Neural cell (in vitro differentiated cells): ENCODE results near the gene RPS3.

Experiments used
- CTCF ChIP-seq: fragments of 450-650 bp; IDR thresholded peaks from 2 replicates; pipeline ENCODE4 v1.5.1; 2014; ENCODE audit warnings: antibody characterized with exemption, mild to moderate bottlenecking, moderate library complexity; ENCODE audit not compliant: poor library complexity, severe bottlenecking
- EZH2 ChIP-seq: fragments of 200-600, 300-800 bp; shearing (Covaris generic), sonication (generic); IDR thresholded peaks from 2 replicates; pipeline ENCODE4 v1.6.1; 2014; ENCODE audit warnings: antibody characterized with exemption, low read length, borderline replicate concordance, mild to moderate bottlenecking; ENCODE audit not compliant: insufficient read depth, poor library complexity, severe bottlenecking
- TAF1 ChIP-seq: IDR thresholded peaks from 2 replicates; pipeline ENCODE4 v1.6.1; 2012; ENCODE audit warnings: low read depth

- no peak for TF ChIP-seq CTCF
- TF ChIP-seq EZH2 = no peak
- TF ChIP-seq TAF1 = no peak
These were observed 24.7 kb upstream of the RPS3 start for GRCh38 chr11:75374646-75375045.
